ENCODE results near the gene RNF222.

GRCh38 chr17:8443756-8444155 lies 46.1 kb upstream of the RNF222 start:
- TF ChIP-seq, protein P1, sequence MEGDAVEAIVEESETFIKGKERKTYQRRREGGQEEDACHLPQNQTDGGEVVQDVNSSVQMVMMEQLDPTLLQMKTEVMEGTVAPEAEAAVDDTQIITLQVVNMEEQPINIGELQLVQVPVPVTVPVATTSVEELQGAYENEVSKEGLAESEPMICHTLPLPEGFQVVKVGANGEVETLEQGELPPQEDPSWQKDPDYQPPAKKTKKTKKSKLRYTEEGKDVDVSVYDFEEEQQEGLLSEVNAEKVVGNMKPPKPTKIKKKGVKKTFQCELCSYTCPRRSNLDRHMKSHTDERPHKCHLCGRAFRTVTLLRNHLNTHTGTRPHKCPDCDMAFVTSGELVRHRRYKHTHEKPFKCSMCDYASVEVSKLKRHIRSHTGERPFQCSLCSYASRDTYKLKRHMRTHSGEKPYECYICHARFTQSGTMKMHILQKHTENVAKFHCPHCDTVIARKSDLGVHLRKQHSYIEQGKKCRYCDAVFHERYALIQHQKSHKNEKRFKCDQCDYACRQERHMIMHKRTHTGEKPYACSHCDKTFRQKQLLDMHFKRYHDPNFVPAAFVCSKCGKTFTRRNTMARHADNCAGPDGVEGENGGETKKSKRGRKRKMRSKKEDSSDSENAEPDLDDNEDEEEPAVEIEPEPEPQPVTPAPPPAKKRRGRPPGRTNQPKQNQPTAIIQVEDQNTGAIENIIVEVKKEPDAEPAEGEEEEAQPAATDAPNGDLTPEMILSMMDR (IDR thresholded peaks at IDR 0.05) = no peak
- TF ChIP-seq POLR2A (IDR thresholded peaks at IDR 0.05) = no peak
